GM21619 (cell line): ENCODE measurements around the gene LILRB3.
"Not testable (repeated sequence)": the region's sequence is repeated elsewhere in the genome, so short reads cannot be mapped to it uniquely, and the experiment has no call there.

Source experiments
- ATAC-seq: cut with Tn5 transposase; IDR thresholded peaks from one replicate; pipeline ENCODE4 v1.9.1; 2021; ENCODE audit not compliant: unreplicated experiment

The LILRB3 gene

GRCh38 chr19:54222474-54223276, at the start of gene LILRB3:
TSS of gene LILRB3 (minus strand) at chr19:54223007. CDS start at chr19:54222976, 31 bp downstream.
- ATAC-seq, result not testable (repeated sequence)

DNA sequence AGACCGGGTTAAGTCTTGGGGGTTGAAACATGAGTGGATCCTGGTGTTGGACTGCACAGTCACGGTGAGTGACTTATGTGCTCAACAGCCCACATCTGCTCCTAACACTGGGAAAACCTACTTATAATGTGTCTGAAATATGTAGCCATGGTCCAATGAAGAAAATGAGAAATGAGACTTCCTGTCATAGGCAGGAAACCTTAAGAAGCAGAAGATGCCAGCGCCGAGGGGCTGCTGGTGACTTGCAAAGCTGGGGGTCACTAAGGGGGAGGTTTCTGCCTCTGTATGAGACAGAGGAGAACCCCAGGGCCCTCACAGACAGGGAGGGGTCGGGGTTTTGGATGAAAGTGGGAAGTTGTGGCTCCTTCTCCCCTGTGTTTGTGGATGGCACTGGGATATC, 49.4 kb upstream of the LILRB3 start:
- not testable (repeated sequence) for ATAC-seq

DNA sequence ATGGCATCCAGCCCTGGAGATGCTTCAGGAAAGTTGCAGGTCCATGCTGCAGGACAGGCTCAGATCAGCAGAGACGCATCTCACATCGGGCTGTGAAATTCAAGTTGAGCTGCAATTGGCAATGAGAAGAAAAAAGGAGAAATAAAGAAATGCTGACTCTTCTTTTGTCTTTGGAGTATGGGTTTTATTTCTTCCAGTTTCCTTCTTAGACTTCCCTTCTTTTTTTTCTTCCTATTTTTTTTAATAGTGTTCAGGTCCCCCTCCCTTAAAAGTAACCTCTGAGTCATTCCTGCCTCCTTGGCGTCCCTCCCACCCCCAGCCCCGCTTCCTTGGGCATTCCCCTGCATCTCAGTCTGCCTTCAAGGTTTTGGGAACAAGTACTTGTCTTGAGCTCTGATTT, 48.8 kb upstream of the LILRB3 start:
- not testable (repeated sequence) for ATAC-seq

DNA sequence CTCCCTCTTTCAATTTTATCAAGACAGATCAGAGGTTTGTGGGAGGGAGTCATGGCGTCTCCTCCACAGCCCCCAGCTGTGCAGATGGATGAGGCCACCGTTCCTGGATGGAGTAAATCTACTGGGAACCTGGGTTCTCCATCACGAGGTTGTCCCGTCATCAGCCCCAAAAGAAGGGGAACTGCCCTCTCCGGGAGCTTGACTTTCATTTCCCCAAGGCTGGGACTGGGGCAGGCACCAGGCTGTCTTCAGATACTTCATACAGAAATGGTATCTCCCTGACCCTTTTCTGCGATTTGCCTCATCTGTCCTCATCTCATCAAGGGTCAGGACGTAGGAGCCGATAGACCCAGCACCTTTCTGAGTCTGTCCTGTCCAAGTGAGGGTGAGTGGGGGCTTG, 48.3 kb upstream of the LILRB3 start:
- no peak for ATAC-seq

DNA sequence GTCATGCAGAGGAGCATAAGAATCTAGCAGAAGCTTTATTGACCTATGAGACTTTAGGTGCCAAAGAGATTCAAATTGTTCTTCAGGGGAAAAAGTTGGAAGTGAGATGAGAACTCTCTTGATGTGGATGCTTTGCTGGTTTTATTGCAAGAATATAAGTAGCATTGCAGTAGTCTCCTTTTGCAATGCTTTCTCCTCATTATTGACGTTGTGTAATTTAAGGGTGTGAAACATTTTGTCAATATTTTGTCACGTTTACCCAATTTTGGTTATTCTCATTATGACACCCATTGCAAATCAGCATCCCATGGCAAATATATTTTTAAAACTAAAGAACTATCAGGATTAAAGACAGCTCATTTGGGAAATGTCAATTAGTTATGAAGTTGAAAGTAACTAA, 46.1 kb upstream of the LILRB3 start:
- no peak for ATAC-seq

DNA sequence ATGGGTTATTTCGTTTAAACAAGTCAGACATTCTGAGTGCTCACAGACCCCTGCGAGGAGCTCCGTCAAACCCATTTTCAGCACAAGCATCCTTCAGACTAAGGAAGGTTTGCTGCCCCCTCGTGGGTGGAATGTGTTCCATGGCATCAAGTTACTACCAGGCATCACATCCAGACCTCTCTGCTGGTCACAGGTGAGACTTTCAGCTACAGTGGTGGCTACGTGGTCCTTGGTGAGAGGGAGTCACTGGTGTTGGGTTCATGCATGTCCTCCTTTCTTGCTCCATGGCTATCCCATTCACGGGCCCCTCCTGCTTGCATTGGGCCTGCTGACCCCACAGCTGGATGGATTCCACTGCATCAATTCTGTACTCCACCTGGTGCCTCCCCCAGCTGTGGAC, 43.3 kb upstream of the LILRB3 start:
- ATAC-seq, result no peak

GRCh38 chr19:54262470-54262869, 39.7 kb upstream of the LILRB3 start:
- ATAC-seq, result no peak

GRCh38 chr19:54262066-54262465, 39.3 kb upstream of the LILRB3 start:
- no peak for ATAC-seq

- no peak for ATAC-seq
These were observed 34.3 kb upstream of the LILRB3 start, which contains the start of gene LILRB5 for GRCh38 chr19:54257116-54257480. TSS of gene LILRB5 (minus strand) at chr19:54257273. CDS start at chr19:54257193, 80 bp downstream.

DNA sequence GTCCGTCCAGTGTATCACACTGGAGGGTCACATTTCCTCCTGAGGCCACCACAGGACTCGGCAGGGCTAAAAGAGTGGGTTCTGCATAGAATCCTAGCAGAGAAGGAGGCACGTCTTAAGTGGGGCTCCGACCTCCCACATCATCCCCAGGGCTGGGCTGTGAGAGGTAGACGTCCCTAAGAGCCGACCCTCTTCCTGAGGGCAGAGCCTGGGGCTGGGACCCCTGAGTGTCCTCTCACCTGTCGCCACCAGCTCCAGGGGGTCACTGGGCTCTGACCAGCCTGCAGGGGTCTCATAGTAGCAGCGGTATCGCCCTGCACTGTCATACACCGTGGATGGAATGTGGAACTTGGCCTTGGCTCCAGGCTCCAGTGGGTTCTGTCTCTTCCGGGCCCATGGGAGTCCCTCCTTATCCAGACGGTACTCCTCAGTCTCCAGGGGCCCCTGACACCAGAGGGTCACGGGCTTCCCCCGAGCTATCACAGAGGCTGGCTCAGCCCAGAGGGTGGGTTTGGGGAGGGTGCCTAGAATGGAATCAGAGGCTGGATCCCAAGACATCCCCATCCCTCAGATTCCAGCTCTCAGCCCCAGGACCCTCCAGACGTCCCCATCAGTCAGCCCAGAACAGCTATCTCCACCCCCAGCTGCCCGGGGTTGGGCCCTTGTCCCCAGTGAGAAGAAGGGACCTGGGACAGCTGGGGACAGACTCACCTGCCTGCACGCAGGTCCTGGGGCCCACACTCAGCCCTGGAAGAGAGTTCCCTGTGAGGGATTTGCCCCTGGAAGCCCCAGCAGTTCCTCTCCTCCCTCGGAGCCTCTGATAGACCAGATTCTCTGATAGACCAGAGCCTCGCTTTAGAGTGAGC, 33.7 kb upstream of the LILRB3 start:
- no peak for ATAC-seq

DNA sequence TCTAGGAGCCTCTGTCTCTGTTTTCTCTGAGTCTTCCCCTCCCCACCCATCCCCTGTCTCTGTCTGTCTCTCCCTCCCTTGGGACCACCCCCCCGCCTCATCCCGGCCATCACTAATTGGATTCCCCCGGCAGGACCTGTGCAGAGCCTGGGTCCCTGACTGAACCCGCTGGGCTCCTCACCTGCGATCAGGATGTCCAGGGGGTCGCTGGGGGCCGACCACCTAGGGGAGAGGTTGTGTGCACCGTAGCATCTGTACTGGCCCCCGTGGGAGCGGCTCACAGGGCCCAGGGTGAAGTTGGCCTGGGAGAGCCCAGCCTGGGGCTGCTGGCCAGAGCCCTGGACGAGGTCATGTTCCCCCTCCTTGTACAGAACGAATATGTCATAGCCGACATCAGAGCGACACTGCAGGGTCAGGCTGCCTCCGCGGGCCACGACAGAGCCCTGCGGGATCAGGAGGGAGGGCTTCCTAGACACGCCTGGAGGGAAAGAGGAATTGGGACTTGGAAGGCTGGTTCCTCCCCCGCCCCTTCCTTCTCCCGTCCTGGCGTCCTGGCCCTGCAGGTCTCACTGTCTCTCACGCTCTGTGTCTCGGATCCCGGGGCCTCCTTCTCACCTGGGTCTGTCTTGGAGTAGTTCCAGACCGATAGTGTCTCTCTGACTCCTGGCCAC, 32.4 kb upstream of the LILRB3 start:
- no peak for ATAC-seq

- ATAC-seq, result no peak
These were observed 31.5 kb upstream of the LILRB3 start for GRCh38 chr19:54254195-54254906.

GRCh38 chr19:54253331-54254194, 30.8 kb upstream of the LILRB3 start:
- ATAC-seq, result no peak

DNA sequence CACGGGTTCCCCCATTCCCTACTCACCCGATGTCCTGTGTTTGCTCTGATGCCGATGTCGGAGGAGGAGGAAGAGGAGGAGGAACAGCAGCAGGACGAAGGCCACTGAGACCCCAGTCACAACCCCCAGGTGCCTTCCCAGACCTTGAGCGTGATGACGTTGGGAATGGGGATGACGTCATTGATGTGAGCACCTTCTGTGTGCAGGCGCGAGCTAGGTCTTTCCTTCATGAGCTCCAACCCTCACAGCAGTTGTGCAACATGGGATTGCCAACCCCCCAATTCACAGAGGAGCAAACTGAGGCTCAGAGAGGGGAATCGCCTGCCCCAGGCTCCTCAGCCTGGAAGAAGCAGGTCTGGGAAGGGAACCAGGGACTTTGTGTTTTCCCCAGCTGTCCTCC, 30.0 kb upstream of the LILRB3 start:
- ATAC-seq, result no peak

GRCh38 chr19:54252243-54252642, 29.4 kb upstream of the LILRB3 start:
- no peak for ATAC-seq

- no peak for ATAC-seq
These were observed 25.3 kb upstream of the LILRB3 start for GRCh38 chr19:54248016-54248601.

GRCh38 chr19:54247106-54247930, 24.5 kb upstream of the LILRB3 start:
- ATAC-seq, result no peak

GRCh38 chr19:54245936-54246335, 23.1 kb upstream of the LILRB3 start:
- no peak for ATAC-seq

GRCh38 chr19:54243809-54244208, 21.0 kb upstream of the LILRB3 start:
- ATAC-seq, result not testable (repeated sequence)
